HG02610 (cell line): ENCODE measurements around the gene KIF1B.
"Not testable (repeated sequence)": the region's sequence is repeated elsewhere in the genome, so short reads cannot be mapped to it uniquely, and the experiment has no call there.

Experiments
- ATAC-seq: cut with Tn5 transposase; IDR thresholded peaks from one replicate; pipeline ENCODE4 v1.9.1; 2021; ENCODE audit warnings: mild to moderate bottlenecking, moderate library complexity; ENCODE audit not compliant: unreplicated experiment

KIF1B gene

GRCh38 chr1:10229903-10230302, 19.5 kb downstream of the KIF1B start:
- no peak for ATAC-seq

GRCh38 chr1:10232163-10232562, 21.8 kb downstream of the KIF1B start:
- no peak for ATAC-seq

- ATAC-seq: no peak
These were observed 26.2 kb downstream of the KIF1B start for GRCh38 chr1:10236405-10237156.

GRCh38 chr1:10237157-10237539, 26.8 kb downstream of the KIF1B start:
- no peak for ATAC-seq

- ATAC-seq: no peak
These were observed 31.8 kb downstream of the KIF1B start for GRCh38 chr1:10242135-10242534.

- ATAC-seq: no peak
These were observed 32.4 kb downstream of the KIF1B start for GRCh38 chr1:10242811-10243210.

GRCh38 chr1:10245674-10246073, 35.3 kb downstream of the KIF1B start:
- no peak for ATAC-seq

- ATAC-seq: no peak
These were observed 39.6 kb downstream of the KIF1B start for GRCh38 chr1:10249808-10250457.

- ATAC-seq: no peak
These were observed 40.3 kb downstream of the KIF1B start for GRCh38 chr1:10250663-10251062.

- ATAC-seq: not testable (repeated sequence)
These were observed 41.1 kb downstream of the KIF1B start for GRCh38 chr1:10251325-10252108.

- no peak for ATAC-seq
These were observed 42.1 kb downstream of the KIF1B start for GRCh38 chr1:10252508-10252907.

DNA sequence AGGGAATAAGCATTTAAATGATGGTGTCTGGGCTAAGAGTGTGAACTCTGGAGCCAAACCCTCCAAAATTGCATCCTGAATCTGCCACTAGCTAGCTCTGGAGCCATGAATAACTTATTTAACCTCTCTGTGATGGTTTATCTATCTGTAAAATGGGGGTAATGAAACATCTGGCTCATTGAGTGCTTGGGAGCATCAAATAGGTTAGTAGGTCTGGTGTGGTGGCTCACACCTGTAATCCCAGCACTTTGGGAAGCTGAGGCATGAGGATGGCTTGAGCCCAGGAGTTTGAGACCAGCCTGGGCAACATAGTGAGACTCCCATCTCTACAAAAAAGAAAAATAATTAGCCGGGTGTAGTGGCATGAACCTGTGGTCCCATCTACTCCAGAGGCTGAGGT, 42.8 kb downstream of the KIF1B start:
- ATAC-seq: no peak

DNA sequence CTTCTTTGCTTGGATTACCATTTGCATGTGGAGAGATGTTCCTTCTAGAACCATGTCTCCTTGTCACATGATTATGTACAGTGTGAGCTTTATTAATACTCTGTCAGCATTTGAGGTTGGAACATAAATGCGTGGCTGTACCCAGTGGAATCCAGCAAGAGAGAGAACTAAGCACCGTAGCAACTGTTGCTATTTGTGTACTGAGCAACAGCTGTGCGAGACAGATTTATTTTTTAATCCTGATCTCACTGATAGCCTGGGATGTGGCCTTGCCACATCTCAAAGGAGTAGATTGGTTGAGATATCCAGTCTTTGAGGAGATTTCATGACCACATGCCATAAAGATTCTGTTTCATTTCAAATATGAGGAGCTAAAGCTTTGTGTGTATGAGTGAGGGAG, 43.4 kb downstream of the KIF1B start:
- no peak for ATAC-seq

- ATAC-seq: no peak
These were observed 47.5 kb downstream of the KIF1B start for GRCh38 chr1:10257851-10258250.

- not testable (repeated sequence) for ATAC-seq
These were observed 49.2 kb downstream of the KIF1B start for GRCh38 chr1:10259547-10259946.

GRCh38 chr1:10263450-10264082, 53.2 kb downstream of the KIF1B start:
- ATAC-seq: no peak

DNA sequence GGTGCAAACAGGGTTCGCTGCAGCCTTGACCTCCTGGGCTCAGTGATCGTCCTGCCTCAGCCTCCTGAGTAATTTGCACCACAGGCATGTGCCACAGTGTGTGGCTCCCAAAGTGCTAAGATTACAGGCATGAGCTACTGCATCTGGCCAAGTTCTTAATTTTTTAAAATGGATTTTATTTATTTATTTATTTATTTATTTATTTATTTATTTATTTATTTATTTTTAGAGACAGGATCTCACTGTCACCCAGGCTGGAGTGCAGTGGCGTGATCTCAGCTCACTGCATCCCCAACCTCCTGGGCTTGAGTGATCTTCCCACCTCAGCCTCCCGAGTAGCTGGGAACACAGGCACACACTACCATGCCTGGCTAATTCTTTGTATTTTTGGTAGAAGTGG, 54.7 kb downstream of the KIF1B start:
- no peak for ATAC-seq

DNA sequence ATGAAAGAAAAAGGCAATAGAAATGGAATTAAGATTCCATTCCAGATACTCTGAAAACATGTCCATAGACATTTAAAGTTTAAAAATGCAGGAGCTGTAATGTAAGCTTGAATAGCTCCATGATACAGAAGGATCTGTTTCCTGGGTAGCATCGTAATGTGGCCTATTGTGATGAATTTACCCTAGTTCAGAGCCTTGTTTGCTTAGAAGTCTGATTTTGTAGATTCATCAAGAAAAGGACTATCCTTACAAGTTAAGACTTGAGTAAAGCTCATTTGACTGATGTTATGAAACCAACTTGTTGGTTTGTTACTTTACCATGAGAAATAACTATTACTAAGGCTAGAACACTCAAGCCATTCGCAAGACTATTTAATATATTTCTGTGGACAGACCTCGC, 55.5 kb downstream of the KIF1B start:
- ATAC-seq: no peak

GRCh38 chr1:10267319-10267718, 56.9 kb downstream of the KIF1B start:
- ATAC-seq: no peak

DNA sequence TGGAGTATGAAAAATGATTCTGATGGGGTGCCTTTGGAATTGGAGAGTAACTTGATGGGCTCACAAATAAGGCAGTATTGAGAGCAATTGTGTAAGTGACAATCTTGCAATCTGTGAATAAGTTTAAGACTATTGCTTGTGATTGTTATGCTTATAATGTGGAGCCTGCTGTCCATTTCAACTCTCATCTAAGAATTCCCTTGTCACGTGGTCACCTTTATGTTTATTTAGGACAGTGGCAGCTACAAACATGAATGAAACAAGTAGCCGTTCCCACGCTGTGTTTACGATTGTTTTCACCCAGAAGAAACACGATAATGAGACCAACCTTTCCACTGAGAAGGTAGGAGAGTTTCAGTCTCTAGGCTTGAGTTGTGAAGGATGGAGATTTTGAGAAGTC, 57.6 kb downstream of the KIF1B start:
- ATAC-seq: no peak

DNA sequence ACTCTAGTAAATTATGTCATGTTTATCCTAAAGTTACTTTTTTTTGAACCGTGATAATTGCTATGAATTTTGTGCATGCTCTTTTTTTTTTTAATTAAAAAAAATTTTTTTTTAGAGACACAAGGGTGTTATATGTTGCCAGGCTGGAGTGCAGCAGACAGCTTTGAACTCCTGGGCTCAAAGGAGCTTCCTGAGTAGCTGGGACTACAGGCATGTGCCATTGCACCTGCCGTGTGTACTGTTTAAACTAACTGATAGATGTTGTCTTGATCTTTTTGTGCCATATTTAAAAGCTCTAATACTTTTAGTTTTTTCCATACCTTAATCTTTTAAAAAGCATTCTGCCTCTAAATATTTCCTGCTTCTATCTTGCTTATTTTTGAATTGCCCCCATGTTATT, 60.7 kb downstream of the KIF1B start:
- no peak for ATAC-seq
